Subcutaneous adipose tissue (tissue), 4 donors: ENCODE data around the gene CAGE1. TPM values are rescaled to one million over a fixed set of nuclear protein-coding genes. Genes with fewer than 3 reads are reported as not detected.

ENCODE experiments used
- total RNA-seq, 4 donors: library from RNA; depleted of rRNA; stranded (reverse); fragments of >200 nt; gene quantifications; one replicate each; pipeline ENCODE4 v1.1.0, GENCODE V29; 2016
- TF ChIP-seq, protein P1 (sequence below): fragments of 450-650 bp; IDR thresholded peaks from one replicate; pipeline ENCODE4 v1.5.1; 2016; ENCODE audit warnings: low read depth, mild to moderate bottlenecking, control low read depth, antibody characterized with exemption, moderate library complexity

The CAGE1 gene
- total RNA-seq, 4 donors from 2014 or later: not detected

DNA sequence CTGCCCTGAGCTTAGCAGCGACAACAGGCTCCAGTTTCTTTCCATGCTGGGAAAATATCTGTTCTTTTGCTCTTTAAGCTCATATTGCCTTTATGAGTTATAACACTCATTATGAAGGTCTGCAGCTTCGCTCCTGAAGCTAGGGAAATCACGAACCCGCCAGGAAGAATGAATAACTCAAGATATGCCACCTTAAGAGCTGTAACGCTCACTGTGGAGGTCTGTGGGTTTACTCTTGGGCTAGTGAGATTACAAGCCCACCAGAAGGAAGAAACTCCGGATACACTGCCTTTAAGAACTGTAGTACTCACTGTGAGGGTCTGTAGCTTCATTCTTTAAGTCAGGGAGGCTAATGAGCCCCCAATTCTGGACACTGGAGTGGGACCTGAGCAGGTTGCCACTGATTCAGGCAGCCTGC lies 73.6 kb downstream of the CAGE1 start:
- TF ChIP-seq, protein P1, sequence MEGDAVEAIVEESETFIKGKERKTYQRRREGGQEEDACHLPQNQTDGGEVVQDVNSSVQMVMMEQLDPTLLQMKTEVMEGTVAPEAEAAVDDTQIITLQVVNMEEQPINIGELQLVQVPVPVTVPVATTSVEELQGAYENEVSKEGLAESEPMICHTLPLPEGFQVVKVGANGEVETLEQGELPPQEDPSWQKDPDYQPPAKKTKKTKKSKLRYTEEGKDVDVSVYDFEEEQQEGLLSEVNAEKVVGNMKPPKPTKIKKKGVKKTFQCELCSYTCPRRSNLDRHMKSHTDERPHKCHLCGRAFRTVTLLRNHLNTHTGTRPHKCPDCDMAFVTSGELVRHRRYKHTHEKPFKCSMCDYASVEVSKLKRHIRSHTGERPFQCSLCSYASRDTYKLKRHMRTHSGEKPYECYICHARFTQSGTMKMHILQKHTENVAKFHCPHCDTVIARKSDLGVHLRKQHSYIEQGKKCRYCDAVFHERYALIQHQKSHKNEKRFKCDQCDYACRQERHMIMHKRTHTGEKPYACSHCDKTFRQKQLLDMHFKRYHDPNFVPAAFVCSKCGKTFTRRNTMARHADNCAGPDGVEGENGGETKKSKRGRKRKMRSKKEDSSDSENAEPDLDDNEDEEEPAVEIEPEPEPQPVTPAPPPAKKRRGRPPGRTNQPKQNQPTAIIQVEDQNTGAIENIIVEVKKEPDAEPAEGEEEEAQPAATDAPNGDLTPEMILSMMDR: no peak

DNA sequence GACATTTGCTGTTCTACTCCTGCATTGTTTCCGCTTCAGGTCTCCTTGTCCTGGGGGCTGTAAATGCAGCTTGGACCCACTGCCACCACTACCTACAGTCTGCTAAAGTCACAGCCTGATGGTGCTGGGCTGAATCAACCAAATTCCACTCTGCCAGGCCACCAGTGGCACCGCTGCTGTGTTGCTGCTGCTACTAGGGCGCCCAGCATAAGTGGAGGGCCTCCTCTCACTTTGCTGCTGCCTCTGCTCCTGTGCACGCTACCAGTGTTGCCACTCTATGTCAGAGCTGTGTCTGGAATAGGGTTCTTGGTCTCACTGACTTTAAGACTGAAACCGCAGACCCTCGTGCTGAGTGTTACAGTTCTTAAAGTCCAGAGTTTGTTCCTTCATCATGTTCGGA lies 75.1 kb downstream of the CAGE1 start:
- TF ChIP-seq, protein P1: no peak

DNA sequence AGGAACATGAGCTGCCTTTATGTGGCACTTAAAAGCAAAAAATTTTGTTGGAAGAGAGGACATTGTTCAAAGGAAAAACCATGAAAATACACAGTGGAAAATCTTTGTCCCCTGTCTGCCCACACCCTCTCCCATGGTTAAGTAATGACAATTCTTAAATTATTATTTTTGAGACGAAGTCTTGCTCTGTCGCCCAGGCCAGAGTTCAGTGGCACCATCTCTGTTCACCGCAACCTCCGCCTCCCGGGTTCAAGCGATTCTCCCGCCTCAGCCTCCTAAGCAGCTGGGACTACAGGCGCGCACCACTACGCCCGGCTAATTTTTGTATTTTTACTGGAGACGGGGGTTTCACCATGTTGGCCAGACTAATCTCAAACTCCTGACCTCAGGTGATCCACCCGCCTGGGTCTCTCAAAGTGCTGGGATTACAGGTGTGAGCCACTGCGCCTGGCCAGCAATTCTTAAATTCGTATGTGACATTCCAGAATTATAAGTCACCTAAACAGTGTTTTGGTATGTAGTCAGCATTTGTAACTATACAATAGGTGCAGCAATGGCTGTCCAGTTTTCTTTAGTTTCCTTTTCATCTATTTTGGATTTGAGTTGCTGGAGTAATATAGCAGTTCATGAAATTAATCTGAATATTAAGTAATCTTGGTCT lies 75.9 kb downstream of the CAGE1 start:
- TF ChIP-seq, protein P1: no peak

DNA sequence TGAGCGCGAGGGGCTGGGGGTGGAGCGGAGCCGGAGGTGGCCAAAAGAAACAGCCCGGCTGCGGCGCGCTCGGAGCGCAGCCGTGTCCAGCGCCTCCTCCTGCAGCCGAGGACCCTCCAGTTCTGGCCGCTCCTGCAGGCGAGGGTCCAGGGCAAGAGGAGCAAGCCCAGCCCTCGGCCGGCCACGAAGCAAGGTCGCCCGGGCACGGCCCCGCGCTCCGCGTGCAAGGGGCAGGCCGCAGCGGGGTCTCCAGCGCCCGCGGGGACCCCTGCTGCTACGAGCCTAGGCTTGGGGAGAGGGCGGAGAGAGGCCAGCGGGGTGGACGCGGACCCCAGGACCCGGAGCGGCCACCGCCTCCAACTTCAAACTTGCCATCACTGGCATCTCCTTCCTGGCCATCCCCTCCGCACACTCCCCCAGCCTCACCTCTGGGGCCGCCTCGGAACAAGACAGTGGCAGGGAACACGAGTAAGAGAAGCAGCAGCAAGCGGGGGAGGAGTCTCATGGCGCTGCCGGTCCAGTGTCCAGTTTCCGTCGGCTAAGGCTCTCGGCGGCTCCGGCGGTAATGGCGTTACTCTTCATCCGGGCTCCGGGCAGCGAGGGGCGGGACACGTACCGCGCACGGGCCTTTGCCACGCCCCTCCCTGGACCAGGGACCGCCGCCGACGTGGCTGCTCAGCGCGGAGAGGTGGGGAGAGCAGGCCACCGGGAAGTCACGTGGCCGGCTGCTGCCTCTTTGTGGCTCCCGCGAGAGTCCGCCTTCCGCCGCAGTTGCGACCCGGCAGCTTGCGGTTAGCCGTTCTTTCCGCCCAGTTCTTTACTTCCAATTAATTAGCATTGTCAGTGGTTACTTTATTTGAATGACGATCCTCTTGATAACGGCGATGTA lies 76.7 kb downstream of the CAGE1 start, which contains the start of gene SSR1:
SSR1 (minus strand) TSS at position 584 of the 889 bp plus-strand sequence; CDS start at position 505, 79 bp downstream.
- TF ChIP-seq, protein P1: no peak

DNA sequence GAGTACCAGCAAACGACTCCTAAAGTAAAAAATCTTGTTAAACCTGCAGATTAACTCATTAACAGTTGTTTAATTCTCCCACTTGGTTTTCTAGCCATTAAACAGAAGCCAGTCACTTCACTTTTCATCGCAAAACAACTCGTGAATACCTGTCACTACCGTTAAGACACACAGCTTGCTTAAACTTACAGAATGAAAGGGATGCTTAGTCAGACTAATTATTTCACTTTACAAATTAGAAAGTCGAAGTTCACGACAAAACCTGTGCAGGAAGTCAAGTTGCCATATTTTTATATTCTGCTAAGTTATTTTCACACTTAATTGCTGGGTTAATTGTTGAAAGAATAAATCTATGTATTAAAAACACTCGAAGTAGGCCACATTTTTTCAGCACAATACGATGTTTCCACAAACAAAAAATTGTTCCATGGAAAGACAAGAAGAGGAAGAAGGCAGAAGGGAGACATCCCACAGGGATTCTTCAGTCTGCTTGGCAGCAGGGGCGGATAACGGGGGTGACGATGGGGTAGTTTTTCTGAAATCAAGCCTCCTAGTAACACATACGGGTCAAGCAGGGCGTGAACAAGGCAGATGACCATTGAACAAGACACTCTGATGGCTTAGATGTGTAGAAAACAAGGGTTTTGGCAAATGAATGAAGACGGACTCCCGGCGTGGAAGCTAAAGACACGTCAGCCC lies 77.5 kb downstream of the CAGE1 start:
- TF ChIP-seq, protein P1: no peak

DNA sequence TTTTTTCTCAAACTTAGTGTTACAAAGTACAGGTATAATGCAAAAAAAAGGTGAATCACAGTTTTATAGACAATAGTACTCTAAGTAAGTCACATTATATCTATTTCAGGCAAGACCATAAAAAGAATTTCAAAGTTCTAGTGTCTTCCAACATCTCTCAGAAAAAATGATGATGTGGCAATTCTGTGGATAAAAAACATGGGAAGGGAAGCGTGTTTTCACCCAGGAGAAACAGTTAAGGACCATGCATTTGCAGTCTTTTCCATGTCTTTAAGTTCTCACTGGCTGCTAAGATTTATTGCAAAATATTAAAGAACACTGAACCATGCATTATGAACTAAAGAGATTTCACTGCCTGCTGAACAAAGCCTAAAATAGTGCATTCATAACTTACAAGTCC lies 78.4 kb downstream of the CAGE1 start:
- TF ChIP-seq, protein P1: no peak

DNA sequence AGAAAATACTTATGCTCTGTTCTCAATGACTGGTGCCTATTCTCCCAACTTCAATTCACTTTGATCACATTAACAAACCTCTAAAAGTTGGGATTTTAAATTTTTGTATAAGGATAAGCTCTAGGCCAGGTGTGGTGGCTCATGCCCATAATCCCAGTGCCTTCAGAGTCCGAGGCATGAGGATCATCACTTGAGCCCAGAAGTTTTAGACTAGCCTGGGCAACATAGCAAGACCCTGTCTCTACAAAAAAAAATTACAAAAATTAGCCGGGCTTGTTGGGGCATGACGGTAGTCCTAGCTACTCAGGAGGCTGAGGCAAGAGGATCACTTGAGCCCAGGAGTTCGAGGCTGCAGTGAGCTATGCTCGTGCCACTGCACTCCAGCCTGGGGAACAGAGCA lies 80.5 kb downstream of the CAGE1 start:
- TF ChIP-seq, protein P1: no peak
